ENCODE data around the gene SLC35E2B.
"Not testable (repeated sequence)": the region's sequence is repeated elsewhere in the genome, so short reads cannot be mapped to it uniquely, and the experiment has no call there.

DNA sequence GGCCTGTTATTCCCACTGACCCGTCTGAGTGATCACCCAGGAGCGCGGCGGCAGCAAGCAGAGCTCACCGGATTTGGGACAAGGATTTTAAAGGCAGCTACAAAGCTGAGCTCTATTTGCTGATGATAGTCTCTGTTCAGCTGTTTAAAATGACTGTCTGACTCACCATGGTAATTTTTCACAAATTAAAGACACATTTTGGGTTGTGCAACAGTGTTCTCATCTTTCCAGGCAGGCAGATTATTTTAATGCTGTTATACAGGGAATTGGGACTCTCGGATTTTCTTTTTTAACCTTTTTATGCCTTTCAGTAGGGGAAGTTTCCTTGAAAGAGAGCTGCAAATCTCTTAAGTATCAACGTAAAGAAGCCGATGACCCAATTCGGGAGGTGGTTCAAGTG is 30.2 kb downstream of the SLC35E2B start:
- TF ChIP-seq, protein P1, sequence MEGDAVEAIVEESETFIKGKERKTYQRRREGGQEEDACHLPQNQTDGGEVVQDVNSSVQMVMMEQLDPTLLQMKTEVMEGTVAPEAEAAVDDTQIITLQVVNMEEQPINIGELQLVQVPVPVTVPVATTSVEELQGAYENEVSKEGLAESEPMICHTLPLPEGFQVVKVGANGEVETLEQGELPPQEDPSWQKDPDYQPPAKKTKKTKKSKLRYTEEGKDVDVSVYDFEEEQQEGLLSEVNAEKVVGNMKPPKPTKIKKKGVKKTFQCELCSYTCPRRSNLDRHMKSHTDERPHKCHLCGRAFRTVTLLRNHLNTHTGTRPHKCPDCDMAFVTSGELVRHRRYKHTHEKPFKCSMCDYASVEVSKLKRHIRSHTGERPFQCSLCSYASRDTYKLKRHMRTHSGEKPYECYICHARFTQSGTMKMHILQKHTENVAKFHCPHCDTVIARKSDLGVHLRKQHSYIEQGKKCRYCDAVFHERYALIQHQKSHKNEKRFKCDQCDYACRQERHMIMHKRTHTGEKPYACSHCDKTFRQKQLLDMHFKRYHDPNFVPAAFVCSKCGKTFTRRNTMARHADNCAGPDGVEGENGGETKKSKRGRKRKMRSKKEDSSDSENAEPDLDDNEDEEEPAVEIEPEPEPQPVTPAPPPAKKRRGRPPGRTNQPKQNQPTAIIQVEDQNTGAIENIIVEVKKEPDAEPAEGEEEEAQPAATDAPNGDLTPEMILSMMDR (conservative IDR thresholded peaks at IDR 0.05; ENCODE audit: low read length) = not testable (repeated sequence)
- TF ChIP-seq EZH2phosphoT487 (IDR thresholded peaks at IDR 0.05; ENCODE audit: borderline replicate concordance) = not testable (repeated sequence)
